GM23338 (cell line): ENCODE measurements around the gene DUSP6. TPM values are rescaled to one million over a fixed set of nuclear protein-coding genes. Genes with fewer than 3 reads are reported as not detected.

Experiments
- ATAC-seq: fragments of 200-7000 bp; cut with Tn5 transposase; 3 replicates; pipeline ENCODE4 v1.9.1; 2020
- DNase-seq: peaks from one replicate; pipeline ENCODE4 v3.0.0-alpha.2; 2015; ENCODE audit warnings: low spot score
- H2AFZ ChIP-seq: fragments of 200-600 bp; sonication (generic); 2 replicates; pipeline ENCODE4 v1.8.0; 2016; ENCODE audit warnings: antibody characterized with exemption, mild to moderate bottlenecking, moderate library complexity
- H3F3A ChIP-seq: fragments of 200-600 bp; sonication (generic); replicated peaks from 2 replicates; pipeline ENCODE4 v1.8.0; 2017; ENCODE audit warnings: antibody characterized with exemption, mixed run types, low read depth
- H3K27ac ChIP-seq: fragments of 200-600 bp; sonication (generic); 2 replicates; pipeline ENCODE4 v1.6.1; 2016; ENCODE audit warnings: low read depth
- H3K27me3 ChIP-seq: fragments of 200-600 bp; sonication (generic); 2 replicates; pipeline ENCODE4 v1.8.0; 2016; ENCODE audit warnings: mild to moderate bottlenecking, mixed run types, moderate library complexity; ENCODE audit not compliant: insufficient read depth
- H3K36me3 ChIP-seq: fragments of 200-600 bp; sonication (generic); 2 replicates; pipeline ENCODE4 v1.8.0; 2016; ENCODE audit warnings: mild to moderate bottlenecking; ENCODE audit not compliant: insufficient read depth
- H3K4me1 ChIP-seq: fragments of 200-600 bp; sonication (generic); 2 replicates; pipeline ENCODE4 v1.8.0; 2016; ENCODE audit warnings: mild to moderate bottlenecking, moderate library complexity; ENCODE audit not compliant: insufficient read depth
- H3K4me2 ChIP-seq: fragments of 200-600 bp; sonication (generic); 2 replicates; pipeline ENCODE4 v1.7.1; 2017; ENCODE audit warnings: mixed run types
- H3K4me3 ChIP-seq: fragments of 200-600 bp; sonication (generic); 2 replicates; pipeline ENCODE4 v1.6.1; 2016; ENCODE audit warnings: mixed run types
- H3K79me2 ChIP-seq: fragments of 200-600 bp; sonication (generic); replicated peaks from 2 replicates; pipeline ENCODE4 v1.8.0; 2017; ENCODE audit warnings: mild to moderate bottlenecking; ENCODE audit not compliant: insufficient read depth
- H3K9me2 ChIP-seq: fragments of 200-600 bp; sonication (generic); 2 replicates; pipeline ENCODE4 v1.8.0; 2017; ENCODE audit not compliant: insufficient read depth
- H4K20me1 ChIP-seq: fragments of 200-600 bp; sonication (generic); replicated peaks from 2 replicates; pipeline ENCODE4 v1.8.0; 2017; ENCODE audit warnings: mild to moderate bottlenecking; ENCODE audit not compliant: insufficient read depth
- H3K27ac Mint-ChIP-seq: 2 replicates; pipeline ENCODE4 v1.8.0; 2020; ENCODE audit warnings: inconsistent platforms, mild to moderate bottlenecking, moderate library complexity, mixed read lengths
- H3K27me3 Mint-ChIP-seq: 3 replicates; pipeline ENCODE4 v1.8.0; 2022; ENCODE audit warnings: low read depth, mild to moderate bottlenecking, moderate library complexity, mixed read lengths, inconsistent platforms; ENCODE audit not compliant: insufficient read depth, poor library complexity
- H3K36me3 Mint-ChIP-seq: 3 replicates; pipeline ENCODE4 v1.8.0; 2021; ENCODE audit warnings: low read depth, mild to moderate bottlenecking, inconsistent platforms, moderate library complexity, mixed read lengths
- H3K4me1 Mint-ChIP-seq: 3 replicates; pipeline ENCODE4 v1.8.0; 2020; ENCODE audit warnings: mild to moderate bottlenecking, inconsistent platforms, mixed read lengths
- H3K4me3 Mint-ChIP-seq: 3 replicates; pipeline ENCODE4 v1.8.0; 2021; ENCODE audit warnings: moderate library complexity, mild to moderate bottlenecking, inconsistent platforms, mixed read lengths
- H3K9me3 Mint-ChIP-seq: 3 replicates; pipeline ENCODE4 v1.8.0; 2020; ENCODE audit warnings: moderate library complexity, mild to moderate bottlenecking, inconsistent platforms, mixed read lengths
- ETS1 ChIP-seq: IDR thresholded peaks from 2 replicates; pipeline ENCODE4 v1.6.1; 2016; ENCODE audit warnings: antibody characterized with exemption
- EZH2phosphoT487 ChIP-seq: fragments of 200-600 bp; sonication (generic); IDR thresholded peaks from one replicate; pipeline ENCODE4 v1.8.1; 2018; ENCODE audit warnings: antibody characterized with exemption; ENCODE audit not compliant: unreplicated experiment
- JUNB ChIP-seq: IDR thresholded peaks from one replicate; pipeline ENCODE4 v1.6.1; 2016; ENCODE audit warnings: antibody characterized with exemption; ENCODE audit not compliant: unreplicated experiment
- REST ChIP-seq: IDR thresholded peaks from one replicate; pipeline ENCODE4 v1.6.1; 2018; ENCODE audit warnings: antibody characterized with exemption; ENCODE audit not compliant: unreplicated experiment
- polyA plus RNA-seq: library from polyadenylated mRNA; unstranded; fragments of >200 nt; fragmentation: Nextera tagmentation; extraction: Ambion mirVana; gene quantifications from 2 replicates; pipeline ENCODE4 v1.2.1, GENCODE V29; 2016
- small RNA-seq: library from RNA; depleted of rRNA; stranded (forward); fragments of <200 nt; gene quantifications from one replicate; pipeline ENCODE3, GENCODE V24; 2014; ENCODE audit warnings: low replicate concordance
- total RNA-seq: library from RNA; depleted of rRNA; stranded (reverse); fragments of >200 nt; shearing (Covaris generic); gene quantifications from 2 replicates; pipeline ENCODE4 v1.2.3, GENCODE V29; 2014; rRNA removed

The DUSP6 gene
- total and polyA plus RNA-seq, 2 experiments from 2014 or later, result 117 to 191 TPM

GRCh38 chr12:89299931-89300330, 52.4 kb downstream of the DUSP6 start:
- no peak overlapping the region for H3K4me3 ChIP-seq
- no peak overlapping the region for H3K4me2 ChIP-seq
- no peak overlapping the region for H3K27ac ChIP-seq
- Mint-ChIP-seq H3K4me1 (no peaks in the 10 kb centered on the region), H3K27me3 (no peaks in the 10 kb centered on the region), H3K9me3 (no peaks in the 10 kb centered on the region), H3K27ac (no peak overlapping the region), H3K4me3 (no peak overlapping the region), H3K36me3 (no peaks in the 10 kb centered on the region)
- H3K79me2 ChIP-seq, result no peaks in the 10 kb centered on the region
- no peaks in the 10 kb centered on the region for H3F3A ChIP-seq
- H2AFZ ChIP-seq, result no peak overlapping the region
- H3K27me3 ChIP-seq, result no peaks in the 10 kb centered on the region
- H3K4me1 ChIP-seq, result no peaks in the 10 kb centered on the region
- H4K20me1 ChIP-seq, result no peaks in the 10 kb centered on the region
- H3K9me2 ChIP-seq, result no peaks in the 10 kb centered on the region
- no peak for TF ChIP-seq ETS1
- no peak for DNase-seq
- H3K36me3 ChIP-seq, result no peaks in the 10 kb centered on the region
- no peak for ATAC-seq

GRCh38 chr12:89299417-89299816, 52.9 kb downstream of the DUSP6 start:
- Mint-ChIP-seq H3K9me3 (no peaks in the 10 kb centered on the region), H3K27me3 (no peaks in the 10 kb centered on the region), H3K4me1 (no peaks in the 10 kb centered on the region), H3K27ac (no peak overlapping the region), H3K4me3 (no peak overlapping the region), H3K36me3 (no peaks in the 10 kb centered on the region)
- no peak for DNase-seq
- H3K4me3 ChIP-seq, result no peak overlapping the region
- no peaks in the 10 kb centered on the region for H3F3A ChIP-seq
- H4K20me1 ChIP-seq, result no peaks in the 10 kb centered on the region
- no peak for ATAC-seq
- no peaks in the 10 kb centered on the region for H3K4me1 ChIP-seq
- no peaks in the 10 kb centered on the region for H3K27me3 ChIP-seq
- TF ChIP-seq EZH2phosphoT487, result no peak
- no peak for TF ChIP-seq REST
- no peak for TF ChIP-seq JUNB
- no peaks in the 10 kb centered on the region for H3K9me2 ChIP-seq
- H2AFZ ChIP-seq, result no peak overlapping the region
- no peaks in the 10 kb centered on the region for H3K36me3 ChIP-seq
- no peak overlapping the region for H3K27ac ChIP-seq
- no peak overlapping the region for H3K4me2 ChIP-seq
- H3K79me2 ChIP-seq, result no peaks in the 10 kb centered on the region

Small RNA genes within 50 kb of the gene (small RNA-seq; reads per million reads assigned to genes)
- not detected for gene MRPS6P4

Other genes starting within 250 kb of the DUSP6 start
- 2.4 and 3.0 TPM in 2 replicates for gene GALNT4, start 172.3 kb upstream of the DUSP6 start, total RNA-seq
- gene GALNT4, start 172.3 kb upstream of the DUSP6 start, polyA plus RNA-seq, result 1.1 TPM in 1 of 2 replicates, not detected in the other
- gene POC1B, start 173.5 kb upstream of the DUSP6 start, total RNA-seq, result 17.2 and 17.5 TPM in 2 replicates
- 9.0 and 11.8 TPM in 2 replicates for gene POC1B, start 173.5 kb upstream of the DUSP6 start, polyA plus RNA-seq